ENCODE results near the gene MAP3K6. TPM values are rescaled to one million over a fixed set of nuclear protein-coding genes. Genes with fewer than 3 reads are reported as not detected.

Gene MAP3K6
- total RNA-seq, 1 donor from 2014 or later, result 6.6 TPM

DNA sequence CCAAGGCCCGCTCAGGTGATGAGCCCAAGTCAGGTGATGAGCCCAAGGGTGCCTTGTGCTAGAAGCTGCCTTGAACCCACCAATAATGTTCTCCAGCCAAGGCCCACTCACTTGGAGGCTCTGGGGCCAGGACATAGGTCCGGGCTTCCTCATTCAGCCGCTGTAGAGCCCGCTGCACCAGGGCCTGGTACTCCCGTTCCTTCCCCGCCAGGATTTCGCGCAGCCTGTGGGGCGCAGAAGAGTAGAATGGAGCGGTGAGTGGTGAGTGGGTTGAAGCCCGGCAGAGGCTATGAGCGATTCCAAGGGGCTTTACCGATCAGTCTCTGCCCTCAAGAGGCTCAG is 10.5 kb downstream of the MAP3K6 start:
- no peak for DNase-seq

GRCh38 chr1:27355683-27356082 is 11.1 kb downstream of the MAP3K6 start:
- no peak for DNase-seq

DNA sequence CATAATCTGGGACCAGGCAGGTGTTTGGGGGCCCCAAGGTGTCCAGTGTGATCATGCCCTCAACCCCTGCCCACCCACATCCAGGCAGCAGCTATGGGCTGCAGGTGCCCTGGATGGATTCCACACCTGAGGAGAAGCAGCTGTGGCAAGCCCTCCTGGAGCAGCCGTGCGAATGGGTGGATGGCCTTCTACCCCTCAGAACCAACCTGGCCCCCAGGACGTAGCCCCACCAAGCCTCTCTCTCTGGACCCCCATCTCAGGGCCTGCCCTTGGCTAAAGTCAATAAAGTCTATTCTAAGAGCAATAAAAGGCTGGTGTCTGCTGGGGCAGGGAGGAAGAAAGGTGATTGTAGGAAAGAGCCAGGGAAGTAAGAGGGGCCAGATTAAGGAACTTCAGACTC is 13.1 kb downstream of the MAP3K6 start:
- DNase-seq, result no peak

DNA sequence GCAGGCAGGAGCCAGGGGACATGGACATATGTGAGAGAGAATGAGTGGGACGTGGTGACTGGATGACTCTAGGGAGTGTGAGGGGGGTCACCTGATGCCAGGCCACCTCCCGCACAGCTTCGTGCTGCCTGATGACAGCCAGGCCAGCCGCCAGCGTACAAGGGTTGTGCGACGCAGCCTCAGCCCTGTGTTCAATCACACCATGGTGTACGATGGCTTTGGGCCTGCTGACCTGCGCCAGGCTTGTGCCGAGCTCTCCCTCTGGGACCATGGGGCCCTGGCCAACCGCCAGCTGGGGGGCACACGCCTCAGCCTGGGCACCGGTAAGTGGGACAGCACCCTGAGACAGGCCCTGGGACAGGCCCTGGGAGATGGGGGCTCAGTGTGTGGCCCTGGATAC is 13.6 kb downstream of the MAP3K6 start:
- DNase-seq, result no peak

GRCh38 chr1:27351541-27352107 is 15.1 kb downstream of the MAP3K6 start:
- DNase-seq, result no peak

DNA sequence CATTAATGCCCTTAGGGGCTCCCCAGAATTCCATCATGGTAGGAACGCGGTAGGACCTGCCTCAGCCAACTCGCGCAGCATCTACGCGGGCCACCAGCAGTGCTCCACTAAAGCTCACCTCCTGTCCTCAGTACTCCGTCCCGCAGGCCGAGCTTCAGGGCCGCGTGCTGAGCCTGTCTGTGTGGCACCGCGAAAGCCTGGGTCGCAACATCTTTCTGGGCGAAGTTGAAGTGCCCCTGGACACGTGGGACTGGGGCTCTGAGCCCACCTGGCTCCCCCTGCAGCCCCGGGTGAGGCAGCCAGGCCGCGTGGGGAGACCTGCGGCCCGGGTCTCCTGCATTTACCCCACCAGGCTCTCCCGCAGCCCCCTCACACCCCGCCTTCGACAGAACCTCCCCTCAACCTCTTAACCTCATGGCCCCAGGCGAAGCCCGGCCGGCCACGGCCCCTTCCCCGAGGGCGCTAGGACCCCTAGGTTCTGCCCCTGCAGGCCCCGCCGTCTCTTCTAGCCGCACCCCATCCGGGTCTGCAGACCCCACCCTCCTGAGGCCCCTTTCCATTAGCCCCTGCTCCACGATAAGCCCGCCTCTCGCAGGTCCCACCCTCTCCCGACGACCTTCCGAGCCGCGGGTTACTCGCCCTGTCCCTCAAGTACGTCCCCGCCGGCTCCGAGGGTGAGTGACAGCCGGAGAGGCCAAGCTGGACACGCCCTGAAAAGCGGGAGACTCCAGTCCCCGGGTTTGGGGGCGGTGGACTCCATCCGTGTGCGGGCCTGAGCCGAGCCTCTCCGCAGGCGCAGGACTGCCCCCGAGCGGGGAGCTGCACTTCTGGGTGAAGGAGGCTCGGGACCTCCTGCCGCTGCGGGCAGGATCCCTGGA is 15.9 kb downstream of the MAP3K6 start:
- DNase-seq, result peak; percentile 34

DNA sequence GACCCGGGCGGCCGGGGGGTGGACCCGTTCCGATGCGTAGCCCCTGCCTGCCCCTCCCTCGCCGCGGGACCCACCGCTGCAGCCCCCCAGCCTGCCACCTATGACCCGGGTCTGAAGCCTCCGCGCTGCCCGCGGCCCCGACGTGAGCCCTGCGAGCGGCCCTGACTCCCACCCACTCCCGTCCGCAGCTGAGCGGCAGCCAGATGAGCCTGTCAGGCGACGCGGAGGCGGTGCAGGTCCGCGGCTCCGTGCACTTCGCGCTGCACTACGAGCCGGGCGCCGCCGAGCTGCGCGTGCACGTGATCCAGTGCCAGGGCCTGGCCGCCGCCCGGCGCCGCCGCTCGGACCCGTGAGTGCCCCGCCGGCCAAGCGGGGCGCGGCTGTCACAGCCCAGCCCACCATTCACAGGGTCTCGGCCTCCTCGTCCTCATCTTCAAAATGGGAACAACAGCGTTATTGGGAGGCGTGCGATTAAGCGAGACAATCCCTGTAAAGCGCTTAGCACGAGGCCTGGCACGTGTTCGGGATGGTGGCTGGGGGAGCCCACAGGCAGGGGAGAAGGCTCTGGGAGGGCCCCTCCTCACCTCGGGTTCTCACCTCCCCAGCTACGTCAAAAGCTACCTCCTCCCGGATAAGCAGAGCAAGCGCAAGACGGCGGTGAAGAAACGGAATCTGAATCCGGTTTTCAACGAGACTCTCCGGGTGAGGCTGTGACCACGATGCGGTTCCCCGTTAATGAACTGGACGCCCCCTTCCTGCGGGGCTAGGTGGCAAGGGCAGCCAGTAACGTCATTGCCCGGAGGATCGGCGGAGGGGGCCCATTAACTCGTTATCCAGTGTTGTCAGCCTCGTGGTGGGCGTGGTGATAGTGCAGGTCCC is 16.7 kb downstream of the MAP3K6 start:
- peak; percentile 76 for DNase-seq

DNA sequence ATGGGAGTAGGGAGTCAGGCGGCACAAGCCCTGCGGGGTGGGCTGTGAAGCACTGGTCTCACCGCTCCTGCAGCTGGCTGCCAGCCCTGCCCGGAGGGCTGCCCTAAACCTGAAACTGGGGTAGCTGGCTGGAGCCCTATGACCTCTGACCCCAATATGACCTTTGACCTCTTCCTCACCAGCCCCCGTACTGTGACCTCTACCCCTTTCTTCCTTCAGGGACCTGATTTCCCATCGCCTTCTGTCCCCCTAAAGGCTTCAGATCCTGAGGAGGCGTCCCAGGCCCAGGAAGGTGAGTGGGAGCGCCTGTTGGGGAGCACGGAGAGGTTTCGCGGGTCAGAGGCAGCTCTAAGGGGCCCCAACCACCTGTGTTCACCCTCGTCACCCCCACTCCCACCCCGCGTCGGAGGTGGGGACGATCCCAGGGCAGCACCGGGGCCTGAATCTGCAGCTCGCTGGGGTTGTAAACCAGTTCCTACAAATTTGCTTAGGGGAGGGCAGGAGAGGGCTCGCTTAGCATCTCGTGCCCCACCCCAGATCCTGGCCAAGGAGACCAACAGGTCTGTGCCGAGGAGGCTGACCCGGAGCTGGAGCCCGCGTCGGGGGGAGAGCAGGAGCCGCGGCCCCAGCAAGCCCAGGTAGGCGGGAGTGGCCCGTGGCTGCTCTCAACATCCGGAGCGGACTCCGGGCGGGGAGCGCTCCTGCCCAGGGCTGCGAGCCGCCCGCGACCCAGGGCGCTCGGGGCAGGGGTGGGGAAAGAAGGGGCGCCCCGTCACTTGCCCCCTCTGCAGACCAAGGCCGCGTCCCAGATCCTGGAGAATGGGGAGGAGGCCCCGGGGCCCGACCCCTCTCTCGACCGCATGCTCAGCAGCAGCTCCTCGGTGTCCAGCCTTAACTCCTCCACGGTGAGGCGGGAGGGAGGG is 17.6 kb downstream of the MAP3K6 start:
- peak; percentile 20 for DNase-seq

- peak; percentile 25 for DNase-seq
These were observed 19.7 kb downstream of the MAP3K6 start for GRCh38 chr1:27346991-27347624.

DNA sequence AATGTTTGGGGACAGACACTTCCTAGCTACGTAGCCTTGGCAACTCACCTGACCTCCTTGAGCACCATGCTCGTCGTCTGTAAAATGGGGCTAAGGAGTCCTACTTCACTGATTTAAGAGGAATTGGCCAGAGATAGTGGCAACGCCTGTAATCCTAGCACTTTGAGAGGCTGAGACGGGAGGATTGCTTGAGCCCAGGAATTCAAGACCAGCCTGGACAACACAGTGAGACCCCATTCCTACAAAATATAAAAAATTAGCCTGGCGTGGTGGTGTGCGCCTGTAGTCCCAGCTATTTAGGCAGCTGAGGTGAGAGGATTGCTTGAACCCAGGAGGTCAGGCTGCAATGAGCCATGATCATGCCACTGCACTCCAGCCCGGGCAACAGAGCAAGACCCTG is 20.4 kb downstream of the MAP3K6 start:
- no peak for DNase-seq

GRCh38 chr1:27345272-27345671 is 21.5 kb downstream of the MAP3K6 start:
- no peak for DNase-seq

- no peak for DNase-seq
These were observed 23.1 kb downstream of the MAP3K6 start for GRCh38 chr1:27343639-27344025.

GRCh38 chr1:27342778-27343638 is 23.8 kb downstream of the MAP3K6 start:
- DNase-seq, result no peak

DNA sequence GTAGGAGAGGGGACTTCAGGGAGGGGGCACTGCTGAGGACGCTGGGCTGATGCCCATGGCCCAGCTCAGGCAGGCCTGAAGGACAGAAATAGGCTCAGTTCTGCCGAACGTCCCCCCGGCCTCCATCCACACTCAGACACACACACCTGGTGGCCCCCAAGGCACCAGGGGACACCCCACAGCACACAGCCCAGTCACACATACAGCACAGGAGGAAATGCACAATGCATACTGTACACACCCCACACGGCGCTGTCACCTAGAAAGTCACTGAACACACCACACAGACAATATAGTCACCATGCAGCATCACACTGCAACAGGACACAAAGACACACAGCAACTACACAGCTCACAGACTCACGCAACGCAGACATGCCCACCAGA is 24.4 kb downstream of the MAP3K6 start:
- no peak for DNase-seq

- peak; percentile 56 for DNase-seq
These were observed 25.1 kb downstream of the MAP3K6 start, which contains the start of gene SYTL1 for GRCh38 chr1:27341525-27342252. Gene SYTL1, plus strand, starts transcription at chr1:27342022. Its CDS starts 3,313 bp downstream, at chr1:27345335.

GRCh38 chr1:27339213-27339612 is 27.5 kb downstream of the MAP3K6 start:
- DNase-seq, result no peak

DNA sequence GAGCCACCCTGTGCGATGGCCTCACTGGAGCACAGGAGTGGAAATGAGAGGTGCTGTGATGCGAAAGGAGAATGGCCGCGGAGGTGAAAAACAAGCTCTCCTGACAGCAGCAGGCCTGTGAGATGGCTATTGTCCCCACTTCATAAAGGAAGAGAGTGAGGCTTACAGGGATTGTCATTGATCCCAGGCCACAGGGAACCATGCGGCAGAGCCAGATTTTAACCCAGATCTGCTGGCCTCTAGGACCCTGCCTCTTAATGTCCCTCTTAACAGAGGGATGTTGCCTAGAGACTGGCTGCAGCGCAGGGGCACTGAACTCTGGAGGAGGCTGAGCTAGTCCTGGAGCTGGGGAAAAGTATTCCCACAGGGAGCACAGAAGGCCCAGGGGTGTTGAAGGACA is 28.0 kb downstream of the MAP3K6 start:
- no peak for DNase-seq

DNA sequence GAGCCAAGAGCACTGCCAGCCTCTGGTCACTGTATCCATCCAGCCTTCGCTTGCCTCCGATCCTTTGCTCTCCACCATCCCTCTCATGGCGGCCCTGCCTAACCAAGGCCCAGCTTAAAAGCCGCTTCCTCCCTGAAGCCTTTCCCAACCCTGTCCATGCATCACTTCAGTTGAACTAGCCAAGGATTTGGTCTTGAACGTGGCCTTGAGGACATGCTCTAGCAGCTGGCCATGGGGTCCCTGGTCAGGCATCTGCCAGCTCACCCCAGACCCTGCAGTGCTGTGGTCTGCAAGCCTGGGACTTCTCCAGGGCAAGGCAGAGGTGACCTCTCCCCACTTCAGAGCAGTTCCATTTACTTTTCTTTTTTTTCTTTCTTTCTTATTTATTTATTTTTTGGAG is 30.0 kb downstream of the MAP3K6 start:
- DNase-seq, result no peak

DNA sequence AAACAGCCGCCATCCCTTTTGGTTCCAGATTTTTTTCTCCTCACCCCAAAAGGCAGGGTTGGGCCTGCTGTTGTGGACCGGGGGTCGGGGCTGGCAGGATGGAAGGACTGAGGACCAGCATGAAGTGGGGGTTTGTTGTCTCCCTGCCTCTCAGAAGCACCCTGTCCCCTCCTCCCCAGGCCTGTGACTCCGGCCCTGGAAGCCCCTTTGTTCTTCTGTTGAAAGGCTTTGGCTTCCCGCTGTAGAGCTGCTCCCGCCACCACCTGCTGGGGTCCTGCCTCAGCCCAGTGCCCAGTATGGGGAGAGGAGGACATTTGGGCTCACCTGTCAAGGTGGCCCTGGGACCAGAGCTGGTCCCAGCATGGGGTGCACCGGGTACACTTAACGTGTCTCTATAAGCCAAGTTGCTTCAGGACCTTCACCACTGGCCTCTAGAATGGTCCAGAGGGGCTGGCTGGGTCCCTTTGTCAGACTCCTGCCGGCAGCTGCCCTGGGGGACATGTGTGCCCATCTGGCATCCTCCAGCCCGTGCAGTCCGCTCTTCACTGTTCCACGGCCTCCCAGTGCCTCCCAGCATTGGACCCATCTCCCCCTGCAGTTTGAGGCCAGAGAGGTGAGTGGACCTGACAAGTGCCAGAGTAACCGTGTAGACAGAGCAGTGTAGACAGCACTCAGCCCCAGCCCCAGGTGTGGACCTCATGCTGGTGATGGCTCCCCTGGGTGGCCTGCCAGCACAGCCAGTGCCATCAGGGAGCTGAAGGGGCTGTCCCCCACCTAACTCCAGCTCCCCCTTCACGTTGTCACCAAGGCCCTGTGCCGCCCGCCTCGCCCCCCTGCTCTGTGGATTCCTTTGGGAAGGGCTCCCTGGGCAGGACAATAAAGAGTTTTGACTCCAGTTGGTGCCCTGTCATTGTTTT is 31.0 kb downstream of the MAP3K6 start:
- no peak for DNase-seq
